Cardiac muscle cell (in vitro differentiated cells and primary cell): ENCODE results near the gene ATP4A. TPM values are rescaled to one million over a fixed set of nuclear protein-coding genes. Genes with fewer than 3 reads are reported as not detected.
A peak's percentile ranks its signal among the peaks of the same experiment; 100 is the strongest.
"Not testable (repeated sequence)": the region's sequence is repeated elsewhere in the genome, so short reads cannot be mapped to it uniquely, and the experiment has no call there.

Source experiments
- DNase-seq, 2 donors: peaks; one replicate each; pipeline versions ENCODE4 v3.0.0 to v3.0.0-alpha.2; 2010 to 2017; ENCODE audit warnings: low read depth in 1 of 2, low spot score in 1 of 2
- H3K27ac ChIP-seq: fragments of 200-600 bp; sonication (generic); 2 replicates; pipeline ENCODE4 v1.5.1; 2016
- H3K27me3 ChIP-seq: fragments of 200-600 bp; sonication (generic); 2 replicates; pipeline ENCODE4 v1.6.0; 2016; ENCODE audit warnings: control low read depth
- H3K36me3 ChIP-seq: fragments of 200-600 bp; sonication (generic); 2 replicates; pipeline ENCODE4 v1.5.1; 2016; ENCODE audit warnings: control low read depth
- H3K4me1 ChIP-seq: fragments of 200-600 bp; sonication (generic); 2 replicates; pipeline ENCODE4 v1.8.1; 2017; ENCODE audit warnings: low read depth, mild to moderate bottlenecking, mixed run types
- H3K4me3 ChIP-seq: fragments of 200-600 bp; sonication (generic); 2 replicates; pipeline ENCODE4 v1.5.1; 2016; ENCODE audit warnings: mild to moderate bottlenecking
- H3K9me3 ChIP-seq: fragments of 200-600 bp; sonication (generic); 2 replicates; pipeline ENCODE4 v1.5.1; 2017; ENCODE audit warnings: low read depth, mild to moderate bottlenecking, control low read depth
- CTCF ChIP-seq: IDR thresholded peaks from 2 replicates; pipeline ENCODE4 v1.5.1; 2012; ENCODE audit warnings: low read depth, mild to moderate bottlenecking, low read length
- polyA plus RNA-seq: library from polyadenylated mRNA; unstranded; fragments of >200 nt; fragmentation: Nextera tagmentation; extraction: Ambion mirVana; gene quantifications from 2 replicates; pipeline ENCODE4 v1.2.1, GENCODE V29; 2016
- total RNA-seq: library from RNA; depleted of rRNA; stranded (reverse); fragments of >200 nt; gene quantifications from 2 replicates; pipeline ENCODE4 v1.2.3, GENCODE V29; 2016

Gene ATP4A
- total and polyA plus RNA-seq, 2 experiments from 2014 or later: 0.10 to 0.74 TPM

- no peaks in the 10 kb centered on the region for H3K27me3 ChIP-seq
- no peak overlapping the region for H3K27ac ChIP-seq
- DNase-seq: no peak
- H3K36me3 ChIP-seq: no peaks in the 10 kb centered on the region
- H3K4me3 ChIP-seq: no peak overlapping the region
- TF ChIP-seq CTCF: no peak
- H3K9me3 ChIP-seq: no peaks in the 10 kb centered on the region
- H3K4me1 ChIP-seq: no peaks in the 10 kb centered on the region
Observed at GRCh38 chr19:35607661-35608060, 44.2 kb upstream of the ATP4A start.

GRCh38 chr19:35607170-35607569 is 43.7 kb upstream of the ATP4A start:
- not testable (repeated sequence) for H3K4me1 ChIP-seq, H3K27me3 ChIP-seq, DNase-seq, H3K27ac ChIP-seq, H3K9me3 ChIP-seq, H3K4me3 ChIP-seq, H3K36me3 ChIP-seq

GRCh38 chr19:35604436-35604835 is 41.0 kb upstream of the ATP4A start:
- H3K4me1 ChIP-seq, H3K9me3 ChIP-seq, H3K4me3 ChIP-seq, H3K27me3 ChIP-seq, H3K27ac ChIP-seq, DNase-seq, H3K36me3 ChIP-seq: not testable (repeated sequence)

- no peaks in the 10 kb centered on the region for H3K9me3 ChIP-seq
- no peak overlapping the region for H3K27ac ChIP-seq
- H3K4me1 ChIP-seq: no peaks in the 10 kb centered on the region
- peaks cover 8% of the 10 kb centered on the region for H3K27me3 ChIP-seq
- H3K36me3 ChIP-seq: no peaks in the 10 kb centered on the region
- no peak overlapping the region for H3K4me3 ChIP-seq
- no peak for TF ChIP-seq CTCF
- DNase-seq: no peak
Observed at GRCh38 chr19:35601971-35602370, 38.5 kb upstream of the ATP4A start.

- Histone ChIP-seq H3K4me1 (no peaks in the 10 kb centered on the region), H3K27ac (no peak overlapping the region), H3K4me3 (no peak overlapping the region), H3K36me3 (no peaks in the 10 kb centered on the region), H3K27me3 (peaks cover 8% of the 10 kb centered on the region), H3K9me3 (no peaks in the 10 kb centered on the region)
- TF ChIP-seq CTCF: no peak
- DNase-seq: peak in 1 of 2 donors; percentile 10
Observed at GRCh38 chr19:35596366-35596999, 33.0 kb upstream of the ATP4A start.

GRCh38 chr19:35595928-35596327 is 32.5 kb upstream of the ATP4A start:
- DNase-seq: no peak
- Histone ChIP-seq H3K4me3 (no peak overlapping the region), H3K27ac (no peak overlapping the region), H3K9me3 (no peaks in the 10 kb centered on the region), H3K27me3 (peaks cover 5% of the 10 kb centered on the region), H3K36me3 (no peaks in the 10 kb centered on the region), H3K4me1 (no peaks in the 10 kb centered on the region)
- TF ChIP-seq CTCF: no peak

GRCh38 chr19:35595026-35595425 is 31.6 kb upstream of the ATP4A start:
- not testable (repeated sequence) for DNase-seq, H3K9me3 ChIP-seq, H3K27me3 ChIP-seq, H3K4me3 ChIP-seq, H3K4me1 ChIP-seq, H3K36me3 ChIP-seq, H3K27ac ChIP-seq
